Erythroblast (primary cell): Measurements from ENCODE around the gene DNASE1.

Experiments used
- GATA1 ChIP-seq: IDR thresholded peaks from 2 replicates; pipeline ENCODE4 v1.6.1; 2011; ENCODE audit warnings: low read depth, mild to moderate bottlenecking, control low read depth, low read length, moderate library complexity
- POLR2A ChIP-seq: IDR thresholded peaks from 2 replicates; pipeline ENCODE4 v1.6.1; 2011; ENCODE audit warnings: mild to moderate bottlenecking, low read length

GRCh38 chr16:3706253-3707012, 51.9 kb downstream of the DNASE1 start:
- TF ChIP-seq POLR2A (no peak), GATA1 (no peak)
